HG03175 (cell line): ENCODE results near the gene RAB21.

Experiments used
- ATAC-seq: cut with Tn5 transposase; IDR thresholded peaks from one replicate; pipeline ENCODE4 v1.9.1; 2021; ENCODE audit warnings: mild to moderate bottlenecking, moderate library complexity; ENCODE audit not compliant: unreplicated experiment

The RAB21 gene

GRCh38 chr12:71754461-71755145, at the start of gene RAB21:
RAB21 (plus strand) TSS chr12:71754863; CDS start chr12:71755130, 267 bp downstream.
- peak; percentile 97 for ATAC-seq

- ATAC-seq, result no peak
Measured at GRCh38 chr12:71704920-71705319, 49.7 kb upstream of the RAB21 start.

GRCh38 chr12:71708658-71709057, 46.0 kb upstream of the RAB21 start:
- no peak for ATAC-seq

- no peak for ATAC-seq
Measured at GRCh38 chr12:71710276-71711125, 44.2 kb upstream of the RAB21 start.

- no peak for ATAC-seq
Measured at GRCh38 chr12:71718611-71719010, 36.1 kb upstream of the RAB21 start.

- ATAC-seq, result no peak
Measured at GRCh38 chr12:71719647-71720370, 34.9 kb upstream of the RAB21 start.

- no peak for ATAC-seq
Measured at GRCh38 chr12:71721783-71722505, 32.7 kb upstream of the RAB21 start.

- ATAC-seq, result no peak
Measured at GRCh38 chr12:71725011-71725410, 29.7 kb upstream of the RAB21 start.

- ATAC-seq, result no peak
Measured at GRCh38 chr12:71726548-71726947, 28.1 kb upstream of the RAB21 start.

- ATAC-seq, result no peak
Measured at GRCh38 chr12:71727958-71728357, 26.7 kb upstream of the RAB21 start.

- ATAC-seq, result no peak
Measured at GRCh38 chr12:71730936-71731335, 23.7 kb upstream of the RAB21 start.

- no peak for ATAC-seq
Measured at GRCh38 chr12:71731439-71732356, 23.0 kb upstream of the RAB21 start.

- ATAC-seq, result no peak
Measured at GRCh38 chr12:71732357-71732712, 22.3 kb upstream of the RAB21 start.

- ATAC-seq, result no peak
Measured at GRCh38 chr12:71737197-71737596, 17.5 kb upstream of the RAB21 start.

- ATAC-seq, result no peak
Measured at GRCh38 chr12:71742998-71743397, 11.7 kb upstream of the RAB21 start.

- ATAC-seq, result no peak
Measured at GRCh38 chr12:71744522-71745300, 10.0 kb upstream of the RAB21 start.

GRCh38 chr12:71746974-71747611, 7.6 kb upstream of the RAB21 start:
- peak; percentile 91 for ATAC-seq

GRCh38 chr12:71748081-71748850, 6.4 kb upstream of the RAB21 start:
- no peak for ATAC-seq
